GM18517 (cell line): Measurements from ENCODE around the gene TEX26.

Experiments used
- ATAC-seq: cut with Tn5 transposase; IDR thresholded peaks from one replicate; pipeline ENCODE4 v1.9.1; 2021; ENCODE audit warnings: mild to moderate bottlenecking, moderate library complexity; ENCODE audit not compliant: unreplicated experiment

TEX26 gene

DNA sequence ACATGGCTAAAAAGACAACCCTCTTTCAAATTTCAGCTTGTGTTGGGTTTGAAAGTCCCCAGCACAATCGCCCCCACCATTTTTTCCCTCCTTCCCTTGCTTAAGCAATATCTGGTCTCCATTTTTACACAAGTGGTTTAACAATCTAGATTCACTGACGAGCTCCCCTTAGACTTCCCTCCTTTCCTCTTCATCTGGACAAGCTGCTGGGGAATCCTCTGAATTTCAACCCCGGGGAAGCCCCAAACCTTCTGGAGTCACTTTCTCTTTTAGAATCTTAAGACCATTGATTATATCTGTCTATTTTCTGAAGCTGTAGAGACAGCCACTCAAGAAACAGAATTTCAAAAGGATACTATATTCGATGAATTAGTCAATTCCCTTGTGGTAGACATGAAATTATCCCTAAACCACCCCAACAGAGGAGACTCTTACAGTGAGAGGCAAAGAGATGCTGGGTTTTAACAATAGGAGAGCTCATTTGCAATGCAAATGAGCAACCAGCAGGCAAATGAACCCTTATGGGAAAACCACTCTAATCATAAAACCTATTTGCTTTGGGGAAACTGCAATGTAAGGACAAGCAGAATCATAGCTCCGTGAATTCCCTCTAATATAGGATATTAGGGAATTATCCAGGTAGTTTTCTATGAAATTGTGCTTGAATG, 78.9 kb downstream of the TEX26 start:
- no peak for ATAC-seq

DNA sequence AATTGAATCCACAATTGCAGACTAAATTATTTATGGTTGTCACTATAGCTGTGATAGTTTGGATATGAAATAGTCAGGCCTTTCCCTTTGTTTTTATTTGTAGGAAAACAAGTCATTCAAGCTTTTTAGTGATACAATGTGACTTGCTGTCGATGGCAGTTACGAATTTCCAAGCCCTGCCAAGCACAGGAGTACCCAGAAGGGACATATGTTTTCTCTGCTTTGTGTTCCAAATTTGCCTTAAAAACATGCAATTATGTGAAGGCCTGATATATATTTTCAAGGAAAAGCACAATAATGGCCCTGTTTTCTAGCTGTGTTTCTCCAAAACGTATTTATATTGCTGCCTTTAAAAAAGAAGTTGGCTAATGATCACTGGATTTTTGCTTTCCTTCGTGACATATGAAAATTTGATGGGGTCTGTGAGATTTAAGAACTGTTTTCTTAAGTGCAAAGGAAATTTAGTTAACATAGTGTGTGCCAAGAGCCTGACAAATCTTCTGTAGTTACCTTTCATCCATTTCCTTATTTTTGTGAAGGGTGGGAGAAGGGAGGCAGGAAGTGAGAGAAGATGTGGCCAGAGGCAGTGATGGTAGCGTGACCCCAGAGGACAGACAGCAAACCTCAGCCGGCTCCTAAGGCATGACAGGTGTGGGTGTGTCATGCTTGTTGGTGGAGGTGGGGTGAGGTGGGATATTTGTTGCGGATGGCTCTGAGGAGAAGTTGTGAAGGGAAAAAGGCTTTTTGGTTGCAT, 79.6 kb downstream of the TEX26 start:
- ATAC-seq = no peak

DNA sequence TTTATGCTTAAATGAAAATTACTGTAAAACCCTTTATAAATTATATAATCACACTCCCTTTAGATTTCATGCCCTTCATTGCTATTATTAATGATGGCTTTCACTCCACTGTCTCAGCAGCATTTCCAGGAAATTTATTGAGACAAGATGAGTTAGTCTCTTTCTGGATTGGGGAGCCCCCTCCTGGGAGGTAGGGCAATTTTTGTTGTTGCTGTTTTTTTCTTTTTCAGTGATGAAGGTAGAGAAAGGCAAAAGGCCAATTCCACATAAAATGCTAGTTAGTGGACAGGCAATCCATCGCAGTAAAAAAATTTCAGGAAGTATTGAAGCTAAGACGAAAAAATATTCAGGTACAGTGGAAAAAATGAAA, 80.2 kb downstream of the TEX26 start:
- no peak for ATAC-seq

DNA sequence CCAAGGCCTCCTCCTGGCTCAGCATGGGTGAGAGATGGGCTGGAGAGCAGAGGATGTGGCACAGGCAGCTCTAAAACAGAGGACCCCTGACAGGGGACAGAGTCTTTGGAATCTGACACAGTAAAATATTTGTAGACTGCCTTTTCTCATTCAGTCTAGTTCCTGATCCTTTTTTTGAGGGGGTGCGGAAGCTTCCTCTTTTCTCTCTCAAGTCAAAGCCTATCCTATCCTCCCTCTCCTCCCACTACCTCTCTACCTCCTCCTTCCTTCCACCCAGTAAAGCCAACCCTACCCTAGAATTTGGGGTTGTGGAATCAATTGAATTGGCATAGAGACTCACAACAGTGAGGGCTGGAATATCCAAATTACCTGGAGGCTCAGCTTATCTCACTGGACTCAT, 82.0 kb downstream of the TEX26 start:
- ATAC-seq = no peak

GRCh38 chr13:31015199-31015598, 82.7 kb downstream of the TEX26 start:
- no peak for ATAC-seq

- no peak for ATAC-seq
Observed at GRCh38 chr13:31016342-31017325, 84.2 kb downstream of the TEX26 start.

- ATAC-seq = no peak
Observed at GRCh38 chr13:31018511-31018910, 86.1 kb downstream of the TEX26 start.

DNA sequence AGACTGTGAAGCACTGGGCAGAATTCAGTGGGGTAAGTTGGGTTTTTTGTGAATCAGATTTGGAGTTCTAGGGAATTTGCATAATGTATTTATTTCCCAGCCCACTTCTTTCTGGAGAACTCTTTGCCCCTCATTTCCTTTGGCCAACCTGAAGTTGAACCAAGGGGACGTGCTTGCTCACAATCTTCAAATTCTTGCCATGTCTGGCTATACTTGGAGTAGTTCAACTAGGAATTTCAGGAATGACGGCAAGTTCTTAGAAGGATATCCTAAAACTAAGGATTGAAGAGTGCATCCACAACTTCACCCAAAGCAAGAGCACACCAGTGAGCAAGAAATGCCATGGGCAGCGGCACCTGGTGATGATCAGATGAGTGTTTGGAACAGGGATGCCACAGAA, 88.5 kb downstream of the TEX26 start:
- ATAC-seq = no peak

GRCh38 chr13:31022288-31022895, 89.9 kb downstream of the TEX26 start:
- no peak for ATAC-seq

DNA sequence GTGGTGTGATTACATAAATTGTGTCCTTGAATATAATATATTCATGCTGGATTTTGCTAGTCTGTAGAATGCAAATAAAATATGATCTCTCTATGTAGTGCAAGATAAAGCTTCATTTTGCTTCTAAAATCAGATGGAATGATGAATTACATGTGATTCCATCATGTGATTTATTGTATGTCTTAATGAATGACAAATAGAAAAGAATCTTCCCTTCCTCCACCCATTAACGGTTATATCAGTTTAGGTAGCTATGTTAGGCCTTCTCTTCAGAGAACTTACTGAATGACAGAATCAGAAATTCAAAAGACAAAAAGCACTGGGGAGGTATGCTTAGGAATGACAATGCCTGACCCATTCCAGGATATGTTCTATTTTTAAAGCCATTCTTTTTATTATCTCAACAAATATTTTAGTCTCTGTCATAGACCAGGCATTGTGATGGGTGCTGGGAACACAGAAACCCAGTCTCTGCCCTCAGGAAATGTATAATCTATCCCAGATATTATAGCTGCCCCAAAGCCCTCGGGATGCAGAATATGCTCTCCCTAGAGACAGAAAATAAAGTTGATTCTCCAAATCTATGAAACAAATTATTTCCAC, 90.6 kb downstream of the TEX26 start:
- no peak for ATAC-seq
